Tibial artery (tissue), 4 donors: ENCODE data around the gene TYW1.
"Not testable (repeated sequence)": the region's sequence is repeated elsewhere in the genome, so short reads cannot be mapped to it uniquely, and the experiment has no call there.

Source experiments
- DNase-seq, 2 donors: peaks; one replicate each; pipeline ENCODE4 v3.0.0-alpha.2; 2019
- H3K27ac ChIP-seq, 2 donors: fragments of 200-600 bp; sonication (generic) in 1 of 2; 1 replicate in 1 of 2; 2 replicates in 1 of 2; pipeline ENCODE4 v1.5.1; 2018 to 2019; ENCODE audit warnings: mild to moderate bottlenecking in 1 of 2
- H3K27me3 ChIP-seq, 2 donors: fragments of 200-600 bp; sonication (generic) in 1 of 2; one replicate each; pipeline versions ENCODE4 v1.5.1 to v1.6.0; 2016 to 2019
- H3K36me3 ChIP-seq, 3 donors: fragments of 200-600 bp; sonication (generic) in 2 of 3; one replicate each; pipeline ENCODE4 v1.5.1; 2016 to 2019; ENCODE audit warnings: mild to moderate bottlenecking in 2 of 3
- H3K4me1 ChIP-seq, 4 donors: fragments of 200-600 bp; sonication (generic) in 2 of 4; 1 replicate in 3 of 4; 2 replicates in 1 of 4; pipeline ENCODE4 v1.5.1; 2016 to 2019
- H3K4me3 ChIP-seq, 2 donors: fragments of 200-600 bp; sonication (generic) in 1 of 2; 1 replicate in 1 of 2; 2 replicates in 1 of 2; pipeline ENCODE4 v1.5.1; 2018 to 2019; ENCODE audit warnings: mild to moderate bottlenecking in 2 of 2
- H3K9me3 ChIP-seq, 3 donors: fragments of 200-600 bp; sonication (generic) in 1 of 3; one replicate each; pipeline ENCODE4 v1.5.1; 2016 to 2019
- intact Hi-C: fragments of 100-400 bp; cut with DNase I; formaldehyde crosslinking; loops from one replicate; pipeline ENCODE4 v1.15.0; 2023; ENCODE audit warnings: low total_unique reads
- TF ChIP-seq, protein P1 (sequence below), 2 experiments: fragments of 200-600 bp in 1 of 2; fragments of 450-650 bp in 1 of 2; IDR thresholded peaks; one replicate each; pipeline ENCODE4 v1.5.1; 2017 to 2019; ENCODE audit warnings: antibody characterized with exemption in 2 of 2, mild to moderate bottlenecking in 1 of 2, moderate library complexity in 1 of 2

TYW1 gene

GRCh38 chr7:67206452-67206851, 209.8 kb downstream of the TYW1 start:
- no peaks in the 10 kb centered on the region for H3K9me3 ChIP-seq
- TF ChIP-seq, protein P1, sequence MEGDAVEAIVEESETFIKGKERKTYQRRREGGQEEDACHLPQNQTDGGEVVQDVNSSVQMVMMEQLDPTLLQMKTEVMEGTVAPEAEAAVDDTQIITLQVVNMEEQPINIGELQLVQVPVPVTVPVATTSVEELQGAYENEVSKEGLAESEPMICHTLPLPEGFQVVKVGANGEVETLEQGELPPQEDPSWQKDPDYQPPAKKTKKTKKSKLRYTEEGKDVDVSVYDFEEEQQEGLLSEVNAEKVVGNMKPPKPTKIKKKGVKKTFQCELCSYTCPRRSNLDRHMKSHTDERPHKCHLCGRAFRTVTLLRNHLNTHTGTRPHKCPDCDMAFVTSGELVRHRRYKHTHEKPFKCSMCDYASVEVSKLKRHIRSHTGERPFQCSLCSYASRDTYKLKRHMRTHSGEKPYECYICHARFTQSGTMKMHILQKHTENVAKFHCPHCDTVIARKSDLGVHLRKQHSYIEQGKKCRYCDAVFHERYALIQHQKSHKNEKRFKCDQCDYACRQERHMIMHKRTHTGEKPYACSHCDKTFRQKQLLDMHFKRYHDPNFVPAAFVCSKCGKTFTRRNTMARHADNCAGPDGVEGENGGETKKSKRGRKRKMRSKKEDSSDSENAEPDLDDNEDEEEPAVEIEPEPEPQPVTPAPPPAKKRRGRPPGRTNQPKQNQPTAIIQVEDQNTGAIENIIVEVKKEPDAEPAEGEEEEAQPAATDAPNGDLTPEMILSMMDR (IDR thresholded peaks at IDR 0.05): no peak
- H3K4me3 ChIP-seq: no peak overlapping the region
- no peaks in the 10 kb centered on the region for H3K27me3 ChIP-seq
- DNase-seq: no peak
- H3K4me1 ChIP-seq: no peaks in the 10 kb centered on the region
- no peak overlapping the region for H3K27ac ChIP-seq
- H3K36me3 ChIP-seq: peaks cover 5 to 13% (median 7%) of the 10 kb centered on the region in 3 donors
- intact Hi-C loops: no loop called here

DNA sequence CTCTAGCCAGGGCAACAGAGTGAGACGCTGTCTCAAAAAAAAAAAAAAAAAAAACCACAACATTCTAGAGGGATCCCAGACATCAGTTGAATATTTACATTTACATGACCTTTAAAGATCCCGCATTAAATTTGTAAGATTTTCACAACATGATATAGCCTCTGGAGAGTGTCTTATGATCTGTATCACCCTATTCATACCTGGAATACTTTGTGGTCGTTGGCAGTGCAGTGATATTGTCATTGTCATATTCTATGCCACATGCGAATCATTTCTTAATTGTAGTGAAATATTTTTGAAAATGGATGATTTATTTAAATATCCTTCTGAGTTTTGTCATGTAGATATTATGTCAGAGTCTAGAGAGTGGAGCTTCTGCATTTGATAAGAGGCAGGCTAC, 212.0 kb downstream of the TYW1 start:
- intact Hi-C loops: not testable (repeated sequence)

GRCh38 chr7:67209256-67209655, 212.6 kb downstream of the TYW1 start:
- no peaks in the 10 kb centered on the region for H3K4me1 ChIP-seq
- H3K36me3 ChIP-seq: peaks cover 5 to 8% (median 7%) of the 10 kb centered on the region in 3 donors
- H3K27me3 ChIP-seq: no peaks in the 10 kb centered on the region
- DNase-seq: no peak
- TF ChIP-seq, protein P1 (IDR thresholded peaks at IDR 0.05): no peak
- H3K27ac ChIP-seq: no peak overlapping the region
- H3K4me3 ChIP-seq: no peak overlapping the region
- intact Hi-C loops: no loop called here
- H3K9me3 ChIP-seq: no peaks in the 10 kb centered on the region

More for the DNA sequence above, 212.0 kb downstream of the TYW1 start:
- H3K36me3 ChIP-seq, H3K27me3 ChIP-seq, H3K4me1 ChIP-seq, DNase-seq, H3K4me3 ChIP-seq, H3K27ac ChIP-seq, H3K9me3 ChIP-seq: not testable (repeated sequence)

- no peak overlapping the region for H3K27ac ChIP-seq
- H3K36me3 ChIP-seq: peaks cover 5 to 8% (median 7%) of the 10 kb centered on the region in 3 donors
- intact Hi-C loops: no loop called here
- TF ChIP-seq, protein P1 (IDR thresholded peaks at IDR 0.05): no peak
- no peak overlapping the region for H3K4me3 ChIP-seq
- H3K4me1 ChIP-seq: no peaks in the 10 kb centered on the region
- no peak for DNase-seq
- H3K27me3 ChIP-seq: no peaks in the 10 kb centered on the region
- no peaks in the 10 kb centered on the region for H3K9me3 ChIP-seq
Observed at GRCh38 chr7:67210567-67210966, 213.9 kb downstream of the TYW1 start.

DNA sequence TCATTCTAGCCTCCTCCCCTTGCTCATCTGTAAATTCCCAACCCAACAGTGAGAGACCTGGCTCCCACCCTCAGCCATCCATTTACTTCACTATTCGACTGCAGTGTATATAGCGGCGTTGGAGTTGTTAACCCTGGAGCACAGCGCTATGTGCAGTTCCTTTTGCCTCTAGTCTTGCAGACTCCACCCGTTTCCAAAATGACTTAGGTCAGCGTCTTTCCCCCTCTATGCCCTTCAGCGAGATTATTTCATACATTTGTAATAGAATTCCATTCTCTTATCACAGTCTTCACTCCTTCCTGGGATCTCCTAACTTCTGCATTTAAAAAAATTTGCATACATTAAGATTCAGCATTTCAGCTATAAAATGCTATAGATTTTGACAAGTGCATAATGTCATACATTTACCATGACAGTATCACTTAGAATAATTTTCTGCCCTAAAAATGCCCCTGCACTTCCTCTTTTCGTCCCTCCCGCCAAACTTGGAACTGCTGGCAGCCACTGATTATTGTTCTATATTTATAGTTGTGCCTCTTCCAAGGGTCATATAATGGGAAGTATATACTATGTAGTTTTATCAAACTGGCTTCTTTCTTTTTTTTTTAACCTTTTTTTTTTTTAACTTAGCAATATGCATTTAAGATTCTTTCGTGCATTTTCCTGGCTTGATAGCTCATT, 215.2 kb downstream of the TYW1 start:
- intact Hi-C loops, H3K4me1 ChIP-seq, H3K9me3 ChIP-seq, H3K36me3 ChIP-seq, H3K4me3 ChIP-seq, DNase-seq, H3K27ac ChIP-seq, H3K27me3 ChIP-seq: not testable (repeated sequence)

- H3K27ac ChIP-seq, DNase-seq, H3K27me3 ChIP-seq, H3K36me3 ChIP-seq, H3K4me1 ChIP-seq, H3K4me3 ChIP-seq, intact Hi-C loops: not testable (repeated sequence)
- H3K9me3 ChIP-seq: peaks cover 0 to 11% (median 0%) of the 10 kb centered on the region in 3 donors
Observed at GRCh38 chr7:67213038-67213437, 216.4 kb downstream of the TYW1 start.

GRCh38 chr7:67223551-67223950, 226.9 kb downstream of the TYW1 start:
- H3K9me3 ChIP-seq, H3K27ac ChIP-seq, H3K4me3 ChIP-seq, DNase-seq, H3K36me3 ChIP-seq, intact Hi-C loops, H3K27me3 ChIP-seq: not testable (repeated sequence)
- peaks cover 0 to 12% (median 0%) of the 10 kb centered on the region in 4 donors for H3K4me1 ChIP-seq

DNA sequence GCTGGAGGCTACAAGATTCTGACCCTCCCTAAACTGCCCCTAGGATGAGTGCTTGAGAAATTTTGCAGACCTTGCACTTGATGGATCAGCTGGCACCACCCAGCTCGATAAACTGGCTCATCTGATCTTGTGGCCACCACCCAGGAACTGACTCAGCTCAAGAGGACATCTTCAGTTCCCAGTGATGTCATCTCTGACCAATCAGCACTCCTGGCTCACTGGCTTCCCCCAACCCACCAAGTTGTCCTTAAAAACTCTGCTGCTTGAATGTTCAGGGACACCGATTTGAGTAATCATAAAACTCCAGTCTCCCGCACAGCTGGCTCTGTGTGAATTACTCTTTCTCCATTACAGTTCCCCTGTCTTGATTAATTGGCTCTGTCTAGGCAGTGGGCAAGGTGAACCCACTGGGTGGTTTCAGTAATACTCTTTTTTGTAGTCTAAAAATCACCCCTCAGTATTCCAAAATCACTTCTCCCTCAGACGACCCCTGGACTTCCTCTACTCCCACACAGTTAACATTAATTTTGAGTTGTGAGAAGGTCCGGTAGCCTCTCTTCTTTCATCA, 229.8 kb downstream of the TYW1 start:
- intact Hi-C loops, H3K36me3 ChIP-seq, H3K9me3 ChIP-seq, DNase-seq, H3K4me3 ChIP-seq, H3K27ac ChIP-seq, H3K27me3 ChIP-seq: not testable (repeated sequence)
- peaks cover 0 to 26% (median 0%) of the 10 kb centered on the region in 4 donors for H3K4me1 ChIP-seq

DNA sequence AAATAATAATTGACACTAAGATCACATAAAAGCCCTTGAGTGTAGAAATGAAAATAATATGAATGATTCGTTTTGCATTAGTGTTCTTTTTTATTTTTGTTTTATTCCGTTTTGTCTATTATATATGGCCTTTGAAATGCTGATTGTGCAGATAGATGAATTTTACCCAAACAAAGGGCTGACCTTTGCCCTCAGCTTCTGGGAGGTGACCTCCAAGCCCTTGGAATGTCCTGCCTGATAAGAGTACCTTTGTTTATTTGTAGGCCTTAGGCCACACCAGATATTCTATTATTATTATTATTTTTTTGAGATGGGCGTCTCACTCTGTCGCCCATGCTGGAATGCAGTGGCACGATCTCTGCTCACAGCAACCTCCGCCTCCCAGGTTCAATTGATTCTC, 230.3 kb downstream of the TYW1 start:
- H3K9me3 ChIP-seq, DNase-seq, intact Hi-C loops, H3K4me3 ChIP-seq, H3K27me3 ChIP-seq, H3K36me3 ChIP-seq, H3K27ac ChIP-seq: not testable (repeated sequence)
- H3K4me1 ChIP-seq: peaks cover 0 to 26% (median 0%) of the 10 kb centered on the region in 4 donors

- H3K4me3 ChIP-seq, DNase-seq, H3K27ac ChIP-seq, H3K36me3 ChIP-seq, intact Hi-C loops, H3K9me3 ChIP-seq, H3K27me3 ChIP-seq: not testable (repeated sequence)
- peaks cover 0 to 17% (median 0%) of the 10 kb centered on the region in 4 donors for H3K4me1 ChIP-seq
Observed at GRCh38 chr7:67229018-67229417, 232.4 kb downstream of the TYW1 start.

GRCh38 chr7:67230029-67230428, 233.4 kb downstream of the TYW1 start:
- H3K27ac ChIP-seq, H3K27me3 ChIP-seq, intact Hi-C loops, H3K36me3 ChIP-seq, DNase-seq, H3K9me3 ChIP-seq, H3K4me3 ChIP-seq: not testable (repeated sequence)
- H3K4me1 ChIP-seq: peaks cover 0 to 14% (median 0%) of the 10 kb centered on the region in 4 donors
